OCI-LY3 (cell line): ENCODE results near the gene EGF.
A peak's percentile ranks its signal among the peaks of the same experiment; 100 is the strongest.

ENCODE experiments used
- H2AFZ ChIP-seq: fragments of 200-600, 300-600 bp; shearing (Covaris generic); 2 replicates; pipeline ENCODE4 v1.6.0; 2014; ENCODE audit warnings: antibody characterized with exemption, low read depth, low read length
- H3K27ac ChIP-seq: fragments of 200-600, 300-600 bp; sonication (generic); 2 replicates; pipeline ENCODE4 v1.5.1; 2014; ENCODE audit warnings: mild to moderate bottlenecking, low read length, moderate library complexity, mixed read lengths
- H3K27me3 ChIP-seq: fragments of 200-600, 300-600 bp; sonication (generic); 2 replicates; pipeline ENCODE4 v1.6.1; 2014; ENCODE audit warnings: low read depth, low read length, mixed read lengths
- H3K36me3 ChIP-seq: fragments of 200-600, 300-600 bp; sonication (generic); replicated peaks from 2 replicates; pipeline ENCODE3; 2014; ENCODE audit warnings: low read depth, low read length, mixed read lengths
- H3K4me1 ChIP-seq: fragments of 300-600, 200-600 bp; sonication (generic); 2 replicates; pipeline ENCODE4 v1.6.1; 2014; ENCODE audit warnings: low read length, mixed read lengths
- H3K4me2 ChIP-seq: fragments of 200-600, 300-600 bp; sonication (generic); 2 replicates; pipeline ENCODE4 v1.6.1; 2014; ENCODE audit warnings: low read length, mixed read lengths
- H3K4me3 ChIP-seq: fragments of 300-600, 200-600 bp; sonication (generic); 2 replicates; pipeline ENCODE4 v1.5.1; 2014; ENCODE audit warnings: antibody characterized with exemption, mild to moderate bottlenecking, low read length, moderate library complexity
- H3K79me2 ChIP-seq: fragments of 300-600, 200-600 bp; shearing (Covaris generic); 2 replicates; pipeline ENCODE4 v1.6.1; 2014; ENCODE audit warnings: mild to moderate bottlenecking, low read length, mixed read lengths
- H3K9ac ChIP-seq: fragments of 300-600, 200-600 bp; shearing (Covaris generic); 2 replicates; pipeline ENCODE4 v1.6.0; 2014; ENCODE audit warnings: mild to moderate bottlenecking, low read length, moderate library complexity
- H3K9me3 ChIP-seq: fragments of 200-600, 300-600 bp; shearing (Covaris generic); 2 replicates; pipeline ENCODE4 v1.6.1; 2014; ENCODE audit warnings: low read length, mixed read lengths; ENCODE audit not compliant: insufficient read depth
- H4K20me1 ChIP-seq: fragments of 200-600, 300-600 bp; sonication (generic); 2 replicates; pipeline ENCODE4 v1.6.1; 2016; ENCODE audit warnings: low read length, mixed read lengths; ENCODE audit not compliant: insufficient read depth
- EZH2phosphoT487 ChIP-seq: fragments of 200-600 bp; shearing (Covaris generic); IDR thresholded peaks from 2 replicates; pipeline ENCODE4 v1.6.1; 2018; ENCODE audit warnings: antibody characterized with exemption, mixed run types, low read depth
- TF ChIP-seq, protein P1 (sequence below): fragments of 200-600, 300-600 bp; sonication (generic); IDR thresholded peaks from 2 replicates; pipeline ENCODE4 v1.5.1; 2014; ENCODE audit warnings: antibody characterized with exemption, low read length, low read depth

The EGF gene

GRCh38 chr4:110004556-110004955 lies 91.9 kb downstream of the EGF start:
- Histone ChIP-seq H3K4me1 (peaks cover 3% of the 10 kb centered on the region; the same call in 1 of the 2 replicates), H2AFZ (no peak overlapping the region), H3K9ac (no peak overlapping the region), H3K27me3 (peaks cover 24% of the 10 kb centered on the region), H3K4me3 (no peak overlapping the region), H3K79me2 (no peaks in the 10 kb centered on the region), H4K20me1 (no peaks in the 10 kb centered on the region), H3K36me3 (no peaks in the 10 kb centered on the region), H3K4me2 (no peak overlapping the region), H3K9me3 (no peaks in the 10 kb centered on the region), H3K27ac (no peak overlapping the region)
- TF ChIP-seq, protein P1, sequence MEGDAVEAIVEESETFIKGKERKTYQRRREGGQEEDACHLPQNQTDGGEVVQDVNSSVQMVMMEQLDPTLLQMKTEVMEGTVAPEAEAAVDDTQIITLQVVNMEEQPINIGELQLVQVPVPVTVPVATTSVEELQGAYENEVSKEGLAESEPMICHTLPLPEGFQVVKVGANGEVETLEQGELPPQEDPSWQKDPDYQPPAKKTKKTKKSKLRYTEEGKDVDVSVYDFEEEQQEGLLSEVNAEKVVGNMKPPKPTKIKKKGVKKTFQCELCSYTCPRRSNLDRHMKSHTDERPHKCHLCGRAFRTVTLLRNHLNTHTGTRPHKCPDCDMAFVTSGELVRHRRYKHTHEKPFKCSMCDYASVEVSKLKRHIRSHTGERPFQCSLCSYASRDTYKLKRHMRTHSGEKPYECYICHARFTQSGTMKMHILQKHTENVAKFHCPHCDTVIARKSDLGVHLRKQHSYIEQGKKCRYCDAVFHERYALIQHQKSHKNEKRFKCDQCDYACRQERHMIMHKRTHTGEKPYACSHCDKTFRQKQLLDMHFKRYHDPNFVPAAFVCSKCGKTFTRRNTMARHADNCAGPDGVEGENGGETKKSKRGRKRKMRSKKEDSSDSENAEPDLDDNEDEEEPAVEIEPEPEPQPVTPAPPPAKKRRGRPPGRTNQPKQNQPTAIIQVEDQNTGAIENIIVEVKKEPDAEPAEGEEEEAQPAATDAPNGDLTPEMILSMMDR = no peak
- TF ChIP-seq EZH2phosphoT487 = no peak

GRCh38 chr4:110005461-110006056 lies 92.9 kb downstream of the EGF start:
- Histone ChIP-seq H3K9ac (no peak overlapping the region), H3K9me3 (no peaks in the 10 kb centered on the region), H3K4me1 (peaks cover 3% of the 10 kb centered on the region; the same call in 1 of the 2 replicates), H3K36me3 (no peaks in the 10 kb centered on the region), H3K4me2 (no peak overlapping the region), H4K20me1 (no peaks in the 10 kb centered on the region), H3K27ac (no peak overlapping the region), H3K79me2 (no peaks in the 10 kb centered on the region), H3K4me3 (no peak overlapping the region), H2AFZ (no peak overlapping the region), H3K27me3 (peaks cover 16% of the 10 kb centered on the region)
- TF ChIP-seq EZH2phosphoT487 = no peak
- TF ChIP-seq, protein P1 = peak; percentile 89

- no peak overlapping the region for H3K27ac ChIP-seq
- H4K20me1 ChIP-seq = no peaks in the 10 kb centered on the region
- H2AFZ ChIP-seq = no peak overlapping the region
- no peaks in the 10 kb centered on the region for H3K79me2 ChIP-seq
- no peaks in the 10 kb centered on the region for H3K27me3 ChIP-seq
- H3K4me1 ChIP-seq = peaks cover 3% of the 10 kb centered on the region; the same call in 1 of the 2 replicates
- H3K9me3 ChIP-seq = no peaks in the 10 kb centered on the region
- no peak overlapping the region for H3K4me2 ChIP-seq
- TF ChIP-seq, protein P1 = no peak
- TF ChIP-seq EZH2phosphoT487 = no peak
- H3K9ac ChIP-seq = no peak overlapping the region
- no peaks in the 10 kb centered on the region for H3K36me3 ChIP-seq
- H3K4me3 ChIP-seq = no peak overlapping the region
Observed at GRCh38 chr4:110007217-110007616, 94.5 kb downstream of the EGF start.

- no peaks in the 10 kb centered on the region for H4K20me1 ChIP-seq
- H3K9me3 ChIP-seq = no peaks in the 10 kb centered on the region
- no peak for TF ChIP-seq EZH2phosphoT487
- TF ChIP-seq, protein P1 = no peak
- H3K36me3 ChIP-seq = no peaks in the 10 kb centered on the region
- no peak overlapping the region for H3K4me3 ChIP-seq
- no peak overlapping the region for H3K9ac ChIP-seq
- no peak overlapping the region for H2AFZ ChIP-seq
- H3K79me2 ChIP-seq = no peaks in the 10 kb centered on the region
- H3K27ac ChIP-seq = no peak overlapping the region
- H3K4me1 ChIP-seq = peaks cover 7% of the 10 kb centered on the region; the same call in 1 of the 2 replicates
- no peaks in the 10 kb centered on the region for H3K27me3 ChIP-seq
- H3K4me2 ChIP-seq = no peak overlapping the region
Observed at GRCh38 chr4:110008540-110008939, 95.9 kb downstream of the EGF start.
